ENCODE measurements around the gene TIMMDC1. TPM values are rescaled to one million over a fixed set of nuclear protein-coding genes. Genes with fewer than 3 reads are reported as not detected.

TIMMDC1 gene
- total and polyA plus RNA-seq, 2 of the 4 experiments (the other 2 are of a cell fraction), result 52.5 to 56.6 TPM

DNA sequence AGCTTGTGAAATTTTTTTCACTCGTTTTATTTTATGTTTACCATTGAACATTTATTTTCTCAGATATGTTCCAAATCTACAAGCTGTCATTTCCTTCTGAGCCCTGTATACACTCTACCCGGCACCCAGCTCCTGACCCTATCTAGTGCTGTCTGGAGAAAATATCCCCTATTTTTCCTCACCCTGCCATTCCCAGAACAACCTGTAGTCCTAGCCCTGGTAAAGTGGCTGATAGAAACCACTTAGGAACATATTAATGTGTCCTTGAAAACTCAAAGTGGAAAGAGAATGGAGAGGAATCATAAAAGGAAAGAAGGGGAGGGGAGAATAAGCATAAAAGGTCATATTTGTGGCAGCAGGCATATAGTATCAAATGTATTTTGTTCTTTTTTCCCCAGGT lies 8.2 kb upstream of the TIMMDC1 start:
- no peak overlapping the region for H3K27ac ChIP-seq (ENCODE audit: insufficient read depth, low read length)
- no peak overlapping the region for H4K5ac ChIP-seq (ENCODE audit: low read depth, low read length)
- no peak overlapping the region for H3K4ac ChIP-seq (ENCODE audit: low read depth, low read length)
- H3K9ac ChIP-seq (ENCODE audit: low read depth, low read length), result no peak overlapping the region
- H3K18ac ChIP-seq (ENCODE audit: low read depth, low read length), result no peak overlapping the region
- dilution Hi-C loops (cut with HindIII; ENCODE audit: low sequenced_read_pairs, unreplicated experiment), result no loop called here
- H2BK15ac ChIP-seq (ENCODE audit: low read depth, low read length), result no peak overlapping the region
- WGBS, 2 experiments (ENCODE audit: extremely low coverage in 2 of 2, insufficient read length in 1 of 2), result no CpG with 5 or more reads among the region's 2 CpGs
- no peak overlapping the region for H3K23ac ChIP-seq (ENCODE audit: low read depth, low read length)
- in situ Hi-C loops (cut with MboI; ENCODE audit: low sequenced_read_pairs), result no loop called here
- H3K4me2 ChIP-seq (ENCODE audit: low read depth, low read length), result no peak overlapping the region
- intact Hi-C loops (cut with micrococcal nuclease), result no loop called here
- H3K27me3 ChIP-seq (ENCODE audit: control insufficient read depth, insufficient read depth, low read length), result no peaks in the 10 kb centered on the region
- no peak overlapping the region for H2AFZ ChIP-seq (replicated peaks; ENCODE audit: low read length, poor library complexity)
- no peak overlapping the region for H2BK20ac ChIP-seq (ENCODE audit: low read depth, low read length)
- no peaks in the 10 kb centered on the region for H3K4me1 ChIP-seq (ENCODE audit: control insufficient read depth, insufficient read depth, low read length)
- POLR2A ChIA-PET (ENCODE audit: unreplicated experiment), result no interaction called here
- peaks cover 7% of the 10 kb centered on the region for H3K36me3 ChIP-seq (ENCODE audit: control insufficient read depth, insufficient read depth, low read length)
- no peak overlapping the region for H2BK120ac ChIP-seq (ENCODE audit: low read depth, low read length)
- no peak overlapping the region for H3K14ac ChIP-seq (replicated peaks; ENCODE audit: low read depth, low read length)
- H3K4me3 ChIP-seq (ENCODE audit: insufficient read depth, low read depth, low read length), result no peak overlapping the region
- H3K9me3 ChIP-seq (ENCODE audit: control insufficient read depth, insufficient read depth, low read length), result no peaks in the 10 kb centered on the region
- no peaks in the 10 kb centered on the region for H3K9me1 ChIP-seq (ENCODE audit: insufficient read depth, low read length)
- no peaks in the 10 kb centered on the region for H4K20me1 ChIP-seq (ENCODE audit: insufficient read depth, low read length)
- H3K79me1 ChIP-seq (ENCODE audit: low read depth in 1 of 2, low read length in 2 of 2), result no peaks in the 10 kb centered on the region
- ATAC-seq (ENCODE audit: low read depth) (no peak), DNase-seq (no peak)
- TF ChIP-seq BHLHE40 (IDR thresholded peaks at IDR 0.05; ENCODE audit: low read depth, low read length) (no peak), CHD1 (IDR thresholded peaks at IDR 0.05; ENCODE audit: low read depth, low read length) (no peak), MAZ (IDR thresholded peaks at IDR 0.05; ENCODE audit: borderline replicate concordance, low read depth, low read length) (no peak), POLR2A (IDR thresholded peaks at IDR 0.05; ENCODE audit: low read depth, low read length) (no peak)
- TF ChIP-seq, protein P1, sequence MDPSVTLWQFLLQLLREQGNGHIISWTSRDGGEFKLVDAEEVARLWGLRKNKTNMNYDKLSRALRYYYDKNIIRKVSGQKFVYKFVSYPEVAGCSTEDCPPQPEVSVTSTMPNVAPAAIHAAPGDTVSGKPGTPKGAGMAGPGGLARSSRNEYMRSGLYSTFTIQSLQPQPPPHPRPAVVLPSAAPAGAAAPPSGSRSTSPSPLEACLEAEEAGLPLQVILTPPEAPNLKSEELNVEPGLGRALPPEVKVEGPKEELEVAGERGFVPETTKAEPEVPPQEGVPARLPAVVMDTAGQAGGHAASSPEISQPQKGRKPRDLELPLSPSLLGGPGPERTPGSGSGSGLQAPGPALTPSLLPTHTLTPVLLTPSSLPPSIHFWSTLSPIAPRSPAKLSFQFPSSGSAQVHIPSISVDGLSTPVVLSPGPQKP (IDR thresholded peaks at IDR 0.05; ENCODE audit: borderline replicate concordance, low read depth, low read length), result no peak
- TF ChIP-seq, protein P2, sequence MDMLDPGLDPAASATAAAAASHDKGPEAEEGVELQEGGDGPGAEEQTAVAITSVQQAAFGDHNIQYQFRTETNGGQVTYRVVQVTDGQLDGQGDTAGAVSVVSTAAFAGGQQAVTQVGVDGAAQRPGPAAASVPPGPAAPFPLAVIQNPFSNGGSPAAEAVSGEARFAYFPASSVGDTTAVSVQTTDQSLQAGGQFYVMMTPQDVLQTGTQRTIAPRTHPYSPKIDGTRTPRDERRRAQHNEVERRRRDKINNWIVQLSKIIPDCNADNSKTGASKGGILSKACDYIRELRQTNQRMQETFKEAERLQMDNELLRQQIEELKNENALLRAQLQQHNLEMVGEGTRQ (IDR thresholded peaks at IDR 0.05; ENCODE audit: low read depth, low read length), result no peak
- no peak overlapping the region for H4K8ac ChIP-seq (ENCODE audit: low read depth in 2 of 2, low read length in 2 of 2)
- H2AK5ac ChIP-seq (ENCODE audit: low read depth, low read length), result no peak overlapping the region
- CTCF ChIA-PET, result no interaction called here
- H2BK5ac ChIP-seq (ENCODE audit: low read depth, low read length, poor library complexity, severe bottlenecking), result no peak overlapping the region
- no peak overlapping the region for H3K56ac ChIP-seq (ENCODE audit: extremely low read depth, insufficient read depth, low read length)
- no peak overlapping the region for H4K91ac ChIP-seq (ENCODE audit: insufficient read depth, low read depth, low read length)
- BruUV-seq (replicated peaks), result no TSS peak
- no peak overlapping the region for H2AK9ac ChIP-seq (replicated peaks; ENCODE audit: low read depth, low read length, poor library complexity)

Data from IMR-90 (cell line).